Fibroblast of mammary gland (primary cell): ENCODE data around the gene AMN.

Source experiments
- DNase-seq: peaks from one replicate; pipeline ENCODE4 v3.0.0-alpha.2; 2010; ENCODE audit warnings: low read depth
- H3K4me3 ChIP-seq: 2 replicates; pipeline ENCODE4 v1.5.1; 2011; ENCODE audit warnings: low read depth, mild to moderate bottlenecking, low read length, moderate library complexity; ENCODE audit not compliant: control insufficient read depth
- TF ChIP-seq, protein P1 (sequence below): conservative IDR thresholded peaks from 2 replicates; pipeline ENCODE4 v1.5.1; 2011; ENCODE audit warnings: low read depth, low read length, inconsistent platforms; ENCODE audit not compliant: control insufficient read depth, insufficient read depth

The AMN gene

DNA sequence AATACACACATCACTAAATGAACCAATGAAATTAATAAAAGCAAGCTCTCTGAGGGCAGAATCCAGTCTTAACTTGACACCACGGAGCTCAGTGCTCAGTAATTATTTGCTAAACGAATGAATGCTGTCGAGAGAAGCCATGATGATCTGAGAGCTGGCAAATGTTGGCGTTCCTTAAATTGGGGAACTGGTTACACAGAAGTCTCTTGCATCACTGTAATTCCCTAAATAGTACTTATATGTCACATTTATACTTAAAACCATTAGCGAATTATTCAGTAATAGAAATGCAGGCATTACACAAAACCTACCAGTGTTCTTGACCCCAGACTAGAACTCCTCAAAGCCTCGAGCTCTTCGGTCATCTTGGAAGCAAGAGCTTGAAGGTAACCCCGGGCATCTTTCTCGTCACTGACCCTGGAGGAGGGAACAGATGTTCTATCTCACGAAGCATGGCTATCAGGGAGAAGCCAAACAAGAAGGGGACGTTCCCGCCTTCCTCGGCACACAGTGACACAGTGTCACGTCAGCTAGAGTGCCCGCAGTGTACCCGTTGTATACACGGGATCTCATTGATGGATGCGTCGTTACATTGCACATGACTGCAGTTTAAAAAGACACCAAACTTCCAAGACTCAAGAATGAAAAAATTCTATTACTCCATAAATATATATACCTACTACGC is 43.6 kb downstream of the AMN start:
- no peak for DNase-seq
- no peak overlapping the region for H3K4me3 ChIP-seq
- TF ChIP-seq, protein P1, sequence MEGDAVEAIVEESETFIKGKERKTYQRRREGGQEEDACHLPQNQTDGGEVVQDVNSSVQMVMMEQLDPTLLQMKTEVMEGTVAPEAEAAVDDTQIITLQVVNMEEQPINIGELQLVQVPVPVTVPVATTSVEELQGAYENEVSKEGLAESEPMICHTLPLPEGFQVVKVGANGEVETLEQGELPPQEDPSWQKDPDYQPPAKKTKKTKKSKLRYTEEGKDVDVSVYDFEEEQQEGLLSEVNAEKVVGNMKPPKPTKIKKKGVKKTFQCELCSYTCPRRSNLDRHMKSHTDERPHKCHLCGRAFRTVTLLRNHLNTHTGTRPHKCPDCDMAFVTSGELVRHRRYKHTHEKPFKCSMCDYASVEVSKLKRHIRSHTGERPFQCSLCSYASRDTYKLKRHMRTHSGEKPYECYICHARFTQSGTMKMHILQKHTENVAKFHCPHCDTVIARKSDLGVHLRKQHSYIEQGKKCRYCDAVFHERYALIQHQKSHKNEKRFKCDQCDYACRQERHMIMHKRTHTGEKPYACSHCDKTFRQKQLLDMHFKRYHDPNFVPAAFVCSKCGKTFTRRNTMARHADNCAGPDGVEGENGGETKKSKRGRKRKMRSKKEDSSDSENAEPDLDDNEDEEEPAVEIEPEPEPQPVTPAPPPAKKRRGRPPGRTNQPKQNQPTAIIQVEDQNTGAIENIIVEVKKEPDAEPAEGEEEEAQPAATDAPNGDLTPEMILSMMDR = no peak

DNA sequence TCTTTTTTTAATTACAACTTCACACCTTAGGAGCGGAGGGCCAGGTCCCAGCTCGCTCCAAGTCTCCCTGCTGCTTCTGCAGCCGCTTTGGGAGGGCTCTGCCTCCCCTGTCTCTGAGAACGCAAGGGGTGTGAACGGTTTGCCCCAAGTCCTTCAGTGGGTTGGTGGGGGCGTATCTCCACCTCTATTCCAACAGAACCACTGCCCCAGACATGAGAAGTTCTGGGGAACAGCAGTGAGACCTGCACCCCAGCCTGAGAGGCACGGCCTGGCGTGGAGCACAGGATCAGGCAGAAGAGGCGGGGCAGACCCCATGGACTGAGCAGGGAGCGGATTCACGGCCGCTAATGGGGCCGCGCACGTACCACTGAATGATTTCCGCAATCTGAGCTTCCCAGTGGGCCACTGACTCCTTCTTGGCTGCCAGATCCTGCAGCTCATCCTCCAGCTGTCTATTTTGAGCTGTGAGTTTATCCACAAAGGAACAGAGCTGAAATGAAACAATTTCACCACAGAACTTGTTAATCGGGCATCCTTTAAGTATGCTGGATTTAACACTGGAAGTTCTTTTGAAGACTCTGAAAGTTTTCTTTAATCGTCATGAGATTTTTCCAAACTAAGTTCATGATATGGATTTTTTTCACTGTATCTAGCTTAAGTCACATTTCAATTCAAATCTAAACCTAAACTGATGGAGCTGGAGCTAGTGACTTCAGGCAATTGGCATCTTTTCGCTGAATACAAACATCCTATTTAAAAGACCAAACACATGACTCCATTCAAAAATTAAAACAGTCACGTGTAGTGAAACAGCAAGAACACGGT is 44.4 kb downstream of the AMN start:
- H3K4me3 ChIP-seq = no peak overlapping the region

GRCh38 chr14:102967506-102967795 is 45.0 kb downstream of the AMN start:
- TF ChIP-seq, protein P1 = no peak
- no peak overlapping the region for H3K4me3 ChIP-seq
- DNase-seq = no peak

More for the DNA sequence above, 44.4 kb downstream of the AMN start:
- no peak for DNase-seq
- TF ChIP-seq, protein P1 = no peak

- no peak for DNase-seq
- TF ChIP-seq, protein P1 = no peak
- H3K4me3 ChIP-seq = no peak overlapping the region
Observed at GRCh38 chr14:102968306-102968705, 45.8 kb downstream of the AMN start.

DNA sequence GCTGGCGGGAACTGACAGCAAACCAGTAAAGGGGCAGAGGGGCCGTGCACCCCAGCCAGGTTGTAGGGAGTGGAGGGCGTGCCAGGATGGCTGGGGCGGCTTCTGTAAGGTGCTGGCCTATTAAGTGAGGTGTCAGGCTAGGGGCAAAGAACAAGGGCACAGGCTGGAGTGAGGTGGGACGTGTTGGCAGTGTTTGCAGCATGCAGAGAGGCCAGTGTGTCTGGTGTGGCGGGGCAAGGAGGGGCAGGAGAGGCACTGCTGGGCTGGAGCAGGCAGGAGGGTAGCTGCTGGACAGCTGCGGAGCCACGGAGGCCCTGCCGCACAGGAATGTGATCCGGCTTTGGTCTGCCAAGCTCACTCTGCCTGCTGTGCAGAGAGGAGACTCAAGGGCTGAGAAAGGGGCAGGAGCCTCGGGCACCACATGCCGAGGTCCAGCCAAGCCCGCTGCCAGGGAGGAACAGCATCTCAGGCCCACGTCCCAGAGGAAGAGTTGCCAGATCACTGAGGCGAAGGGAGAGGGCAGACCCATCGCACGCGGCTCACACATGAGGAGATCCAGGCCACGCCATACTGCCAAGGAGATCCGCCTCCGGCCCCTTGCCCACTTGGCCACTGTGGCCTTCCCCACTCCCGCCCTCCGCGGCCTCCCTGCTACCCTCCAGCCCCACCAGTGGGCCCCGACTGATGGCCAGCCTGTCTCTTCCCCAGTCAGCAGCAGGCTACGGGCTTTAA is 46.8 kb downstream of the AMN start:
- TF ChIP-seq, protein P1 = no peak
- no peak for DNase-seq

GRCh38 chr14:102969901-102970300 is 47.4 kb downstream of the AMN start:
- DNase-seq = no peak
- H3K4me3 ChIP-seq = no peak overlapping the region
- TF ChIP-seq, protein P1 = no peak

More for the DNA sequence above, 46.8 kb downstream of the AMN start:
- no peak overlapping the region for H3K4me3 ChIP-seq
